ENCODE measurements around the gene MUS81. TPM values are rescaled to one million over a fixed set of nuclear protein-coding genes. Genes with fewer than 3 reads are reported as not detected.

Gene MUS81
- total and polyA plus RNA-seq, 7 donors = 33.5 to 61.8 (median 42.9) TPM

DNA sequence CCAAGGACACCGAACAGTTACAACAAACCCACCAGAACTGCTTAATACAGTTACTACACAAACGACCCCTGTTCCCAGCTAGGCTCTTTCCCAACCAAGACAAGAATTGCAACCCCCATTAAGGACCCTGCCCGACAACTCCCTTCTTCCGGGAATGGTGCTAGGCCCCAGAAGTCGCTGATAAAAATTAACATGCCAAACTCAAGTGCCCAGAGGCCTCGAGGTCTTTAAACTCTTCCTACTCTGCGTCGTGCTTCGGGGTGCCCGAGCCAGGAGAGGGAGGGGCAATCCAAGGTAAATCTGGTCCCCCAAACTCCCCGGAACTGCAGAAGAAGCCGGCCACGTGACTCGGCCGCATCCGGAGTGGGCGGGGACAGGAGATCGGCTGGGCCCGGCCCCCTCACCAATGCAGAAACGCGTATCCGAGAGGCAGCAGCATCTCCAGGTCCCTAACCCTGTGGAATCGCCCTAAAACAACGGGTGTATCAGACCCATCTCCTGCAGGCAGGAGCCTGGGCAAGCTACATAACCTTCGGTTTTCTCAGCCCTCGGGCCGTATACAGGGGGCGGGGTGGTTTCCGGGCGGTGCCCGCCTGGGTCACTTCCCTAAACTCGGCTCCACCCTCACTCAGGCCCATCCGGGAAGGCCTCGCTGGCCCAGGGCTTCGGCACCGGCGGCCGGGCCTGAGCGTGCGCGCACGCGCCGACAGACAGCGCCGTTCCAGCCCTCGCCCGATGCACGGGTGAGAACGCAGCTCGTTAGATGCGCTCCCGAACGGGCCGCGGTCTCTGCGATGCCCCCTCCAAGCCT lies 3.3 kb upstream of the MUS81 start:
- intact Hi-C loops (cut with DNase I) = loop anchor here (5.0 kb wide), 2 partner anchors 60 to 285 kb away; partner anchors contain the start of genes C11orf68, DRAP1, FAM89B and ZNRD2
- 1% methylated on average over 57 of the region's 57 CpGs for WGBS, 2 donors
- Histone ChIP-seq H3K4me1 (peaks cover 0 to 66% (median 51%) of the 10 kb centered on the region in 4 donors), H3K36me3 (peaks cover 30 to 46% (median 42%) of the 10 kb centered on the region in 4 donors), H3K9me3 (no peaks in the 10 kb centered on the region), H3K4me3 (peak overlapping the region; percentile 79 to 99 (median 98)), H3K27me3 (no peaks in the 10 kb centered on the region), H3K27ac (peak overlapping the region; percentile 89 to 99 (median 95))
- peak; percentile 92 for DNase-seq
- TF ChIP-seq CTCF (IDR thresholded peaks at IDR 0.05) = no peak
- peak; percentile 68 to 70 for TF ChIP-seq POLR2A (IDR thresholded peaks at IDR 0.05)
- peak in 1 of 4 donors; percentile 25 for TF ChIP-seq EP300 (IDR thresholded peaks at IDR 0.05)
- TF ChIP-seq POLR2AphosphoS5 (IDR thresholded peaks at IDR 0.05) = peak; percentile 74 to 91 (median 84)

DNA sequence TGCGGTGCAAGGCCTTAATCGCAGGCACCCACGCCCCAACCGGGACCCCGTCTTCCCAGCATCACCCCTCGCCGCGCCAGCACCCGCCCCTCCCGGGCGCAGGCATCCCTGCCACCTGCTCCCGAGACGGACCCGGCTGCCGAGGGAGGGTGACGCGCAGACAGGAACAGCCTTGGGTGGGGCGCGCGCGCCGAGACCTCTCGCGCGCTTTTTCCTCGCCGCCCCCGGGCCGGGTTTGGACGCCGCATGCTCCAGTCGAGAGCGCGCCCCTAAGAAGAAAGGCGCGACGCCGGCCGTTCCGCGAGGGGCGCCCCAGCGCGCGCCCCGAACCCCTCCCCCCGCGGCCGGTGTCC lies 2.8 kb upstream of the MUS81 start:
- TF ChIP-seq EP300 (IDR thresholded peaks at IDR 0.05) (no peak), POLR2A (IDR thresholded peaks at IDR 0.05) (no peak), CTCF (IDR thresholded peaks at IDR 0.05) (no peak), POLR2AphosphoS5 (IDR thresholded peaks at IDR 0.05) (no peak)
- Histone ChIP-seq H3K9me3 (no peaks in the 10 kb centered on the region), H3K4me3 (peak overlapping the region; percentile 79 to 99 (median 98)), H3K4me1 (peaks cover 0 to 70% (median 57%) of the 10 kb centered on the region in 4 donors), H3K27me3 (no peaks in the 10 kb centered on the region), H3K36me3 (peaks cover 30 to 46% (median 44%) of the 10 kb centered on the region in 4 donors), H3K27ac (peak overlapping the region; percentile 89 to 99 (median 95))
- WGBS, 2 donors = 0 to 1% methylated on average over 49 of the region's 49 CpGs
- no peak for DNase-seq
- intact Hi-C loops (cut with DNase I) = loop anchor here (5.0 kb wide), 2 partner anchors 60 to 285 kb away; partner anchors contain the start of genes C11orf68, DRAP1, FAM89B and ZNRD2

- WGBS, 2 donors = 0% methylated on average over 92 of the region's 92 CpGs
- Histone ChIP-seq H3K27me3 (no peaks in the 10 kb centered on the region), H3K36me3 (peaks cover 25 to 47% (median 45%) of the 10 kb centered on the region in 4 donors), H3K9me3 (no peaks in the 10 kb centered on the region), H3K4me1 (peaks cover 0 to 70% (median 59%) of the 10 kb centered on the region in 4 donors), H3K27ac (peak within 1 kb of the TSS; percentile 89 to 99 (median 95)), H3K4me3 (peak within 1 kb of the TSS; percentile 79 to 99 (median 98))
- TF ChIP-seq POLR2AphosphoS5 (IDR thresholded peaks at IDR 0.05) (peak; percentile 93 to 99 (median 98)), EP300 (IDR thresholded peaks at IDR 0.05) (peak in 1 of 4 donors; percentile 62), POLR2A (IDR thresholded peaks at IDR 0.05) (peak; percentile 95 to 96), CTCF (IDR thresholded peaks at IDR 0.05) (no peak)
- intact Hi-C loops (cut with DNase I) = loop anchor here (1.0 to 5.0 kb wide), 3 partner anchors 30 to 286 kb away; partner anchors contain the start of genes C11orf68, DRAP1, FAM89B and FIBP
- peak; percentile 100 for DNase-seq
These were observed 2.2 kb upstream of the MUS81 start, which contains the start of gene CFL1 for GRCh38 chr11:65857853-65858680. Gene CFL1, minus strand, starts transcription at chr11:65858180. Its CDS starts 81 bp downstream, at chr11:65858099.

DNA sequence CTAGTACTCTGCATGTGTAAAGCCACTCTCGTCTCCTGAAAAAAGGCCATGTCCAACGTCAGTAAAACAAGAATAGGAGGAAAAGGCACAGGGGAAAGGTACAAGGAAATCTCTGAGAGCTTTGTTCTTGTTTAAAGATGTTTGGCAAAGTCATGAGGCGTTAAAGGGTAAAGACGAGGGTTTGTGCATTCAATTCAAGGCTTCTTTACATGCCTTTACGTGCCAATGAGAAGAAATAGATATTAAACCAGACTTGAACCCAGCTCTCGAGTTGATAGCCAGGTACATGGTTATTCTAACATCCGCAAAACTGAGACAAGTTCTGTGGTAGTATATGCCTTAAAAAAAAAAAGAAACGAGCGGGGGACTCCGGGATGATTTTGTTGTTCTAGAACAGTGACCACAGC lies 1.5 kb upstream of the MUS81 start:
- Histone ChIP-seq H3K9me3 (no peaks in the 10 kb centered on the region), H3K4me1 (peaks cover 0 to 67% (median 55%) of the 10 kb centered on the region in 4 donors), H3K27ac (peak overlapping the region; percentile 89 to 99 (median 95)), H3K4me3 (peak overlapping the region; percentile 79 to 98 (median 90)), H3K36me3 (peaks cover 22 to 47% (median 44%) of the 10 kb centered on the region in 4 donors), H3K27me3 (no peaks in the 10 kb centered on the region)
- TF ChIP-seq CTCF (IDR thresholded peaks at IDR 0.05) = no peak
- TF ChIP-seq POLR2A (IDR thresholded peaks at IDR 0.05) = no peak
- no peak for TF ChIP-seq POLR2AphosphoS5 (IDR thresholded peaks at IDR 0.05)
- TF ChIP-seq EP300 (IDR thresholded peaks at IDR 0.05) = no peak
- no peak for DNase-seq
- intact Hi-C loops (cut with DNase I) = loop anchor here (1.0 to 5.0 kb wide), 3 partner anchors 30 to 286 kb away; partner anchors contain the start of genes C11orf68, DRAP1, FAM89B and FIBP
- whole genome bisulfite sequencing, 2 donors = 0 to 1% methylated on average over 10 of the region's 10 CpGs
